GM20431 (cell line): ENCODE measurements around the gene TVP23B.
"Not testable (repeated sequence)": the region's sequence is repeated elsewhere in the genome, so short reads cannot be mapped to it uniquely, and the experiment has no call there.

Source experiments
- in situ Hi-C: fragments of 300-500 bp; cut with MseI, MboI; formaldehyde crosslinking; loops from one replicate; pipeline ENCODE4 v1.15.0; 2020; ENCODE audit warnings: low sequenced_read_pairs; ENCODE audit not compliant: unreplicated experiment

Gene TVP23B

DNA sequence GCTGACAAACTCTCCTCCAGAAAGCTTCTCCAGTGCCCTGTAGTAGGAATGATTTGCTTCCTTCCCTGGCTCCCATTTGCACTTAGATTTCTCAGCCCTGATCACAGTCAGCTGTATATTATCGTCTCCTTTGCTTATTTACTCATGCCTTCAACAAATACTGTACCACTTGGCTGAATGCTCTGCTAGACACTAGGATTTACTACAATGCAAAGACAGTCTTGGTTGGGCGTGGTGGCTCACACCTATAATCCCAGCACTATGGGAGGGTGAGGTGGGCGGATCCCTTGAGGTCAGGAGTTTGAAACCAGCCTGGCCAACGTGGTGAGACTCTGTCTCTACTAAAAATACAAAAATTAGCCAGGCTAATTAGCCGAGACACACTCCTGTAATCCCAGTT, 5.9 kb downstream of the TVP23B start:
- in situ Hi-C loops = not testable (repeated sequence)

DNA sequence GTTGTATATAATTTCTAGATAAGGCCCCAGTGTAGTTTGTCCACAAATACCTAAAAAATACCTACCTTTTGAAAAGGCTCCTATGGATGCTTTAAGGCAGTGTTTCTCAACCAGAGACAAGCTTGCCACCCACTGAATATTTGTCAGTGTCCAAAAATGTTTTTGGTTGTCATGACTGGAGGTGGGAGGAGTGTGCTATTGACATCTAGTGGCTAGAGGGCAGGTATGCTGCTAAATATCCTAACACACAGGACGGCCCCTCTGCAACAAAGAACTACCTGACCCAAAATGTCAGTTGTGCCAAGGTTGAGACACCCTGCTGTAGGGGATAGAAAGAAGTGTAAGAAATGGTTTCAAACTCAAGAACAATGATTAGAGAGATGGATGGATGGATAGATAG, 10.4 kb downstream of the TVP23B start:
- in situ Hi-C loops = not testable (repeated sequence)

DNA sequence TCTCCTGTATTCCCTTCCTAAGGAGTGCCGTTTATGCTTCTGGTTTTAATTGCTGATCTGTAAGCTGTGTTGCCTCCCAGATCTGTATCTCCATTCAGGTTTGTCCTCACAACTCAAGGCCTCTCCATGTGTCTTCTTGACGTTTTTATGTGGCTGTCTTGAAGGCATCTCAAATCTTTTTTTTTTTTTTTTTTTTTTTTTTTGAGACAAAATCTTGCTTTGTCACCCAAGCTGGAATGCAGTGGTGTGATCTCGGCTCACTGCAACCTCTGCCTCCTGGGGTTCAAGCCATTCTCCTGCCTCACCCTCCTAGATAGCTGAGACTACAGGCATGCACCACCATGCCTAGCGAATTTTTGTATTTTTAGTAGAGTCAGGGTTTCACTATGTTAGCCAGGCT, 13.9 kb downstream of the TVP23B start:
- in situ Hi-C loops = not testable (repeated sequence)

DNA sequence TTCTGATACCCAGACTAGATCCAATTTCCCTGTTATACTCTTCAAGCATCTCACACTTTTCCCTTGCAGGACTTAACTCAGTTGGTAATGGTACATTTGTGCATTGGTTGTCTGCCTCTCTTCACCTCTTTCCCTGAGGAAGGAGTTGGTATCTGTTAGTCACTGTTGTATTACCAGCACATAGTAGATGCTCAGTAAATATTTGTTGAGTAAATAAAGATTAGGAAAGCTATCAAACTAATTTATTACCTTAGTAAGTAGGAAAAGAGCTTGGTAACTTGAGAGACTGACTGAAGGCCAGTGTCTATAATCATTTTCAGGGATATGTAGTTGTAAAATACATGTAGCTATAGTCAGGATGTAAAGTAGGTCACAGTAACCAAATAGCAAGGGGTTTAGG, 15.9 kb downstream of the TVP23B start:
- in situ Hi-C loops = not testable (repeated sequence)

DNA sequence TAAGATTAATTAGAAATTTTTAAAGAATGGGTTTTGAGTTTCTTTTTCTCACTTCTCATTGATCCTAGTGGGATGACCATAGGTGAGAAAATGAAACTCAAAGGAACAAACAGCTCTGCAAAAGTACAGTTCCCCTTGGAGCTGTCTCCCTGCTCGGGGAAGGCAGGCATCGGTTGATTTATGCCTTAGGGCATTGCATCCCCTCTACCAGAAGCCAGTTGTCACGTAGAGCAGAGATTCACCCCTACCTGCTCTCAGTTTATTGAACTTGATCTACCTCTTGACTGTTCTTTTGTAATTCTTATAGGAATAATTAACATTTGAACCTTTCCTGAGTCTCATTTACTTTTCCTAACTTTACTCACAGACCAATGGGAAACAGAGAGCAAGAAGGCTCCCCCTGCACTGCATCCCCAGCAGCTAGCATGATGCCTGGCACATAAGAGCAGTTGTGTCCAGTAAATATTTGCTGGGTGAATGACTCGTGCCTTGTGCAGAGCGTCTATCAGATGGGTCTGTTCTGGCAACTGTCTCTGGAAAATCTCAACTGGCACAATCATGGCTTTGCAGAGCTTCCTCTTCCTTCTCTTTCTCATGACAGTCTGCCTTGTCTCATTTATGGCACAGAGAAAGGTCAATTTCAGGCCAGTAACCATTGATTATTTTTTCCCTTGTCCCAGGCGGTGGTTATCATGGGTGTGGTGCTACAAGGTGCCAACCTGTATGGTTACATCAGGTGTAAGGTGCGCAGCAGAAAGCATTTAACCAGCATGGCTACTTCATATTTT, 22.7 kb downstream of the TVP23B start:
- in situ Hi-C loops = loop anchor here (25.0 kb wide), 1 partner anchor 134 kb away; no protein-coding TSS in a partner anchor

DNA sequence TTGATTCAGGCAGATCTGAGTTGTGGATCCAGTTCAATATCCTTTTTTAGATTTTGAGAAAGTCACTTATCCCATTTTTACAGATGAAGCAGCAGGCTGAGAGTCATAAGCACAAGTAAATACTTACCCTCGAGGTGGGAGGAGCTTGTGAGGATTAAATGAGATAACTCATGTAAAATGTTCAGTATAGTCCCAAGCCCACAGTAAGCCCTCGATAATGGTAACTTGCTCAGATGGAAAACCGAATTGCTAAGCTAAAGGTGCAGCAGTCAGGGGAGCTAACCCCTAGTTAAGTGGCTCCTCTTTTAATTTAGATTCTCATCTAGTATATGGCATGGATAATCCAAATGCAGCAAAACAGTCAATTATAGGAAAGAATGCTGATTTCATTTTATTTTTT, 34.9 kb downstream of the TVP23B start:
- in situ Hi-C loops = loop anchor here (25.0 kb wide), 1 partner anchor 121 kb away; no protein-coding TSS in a partner anchor

DNA sequence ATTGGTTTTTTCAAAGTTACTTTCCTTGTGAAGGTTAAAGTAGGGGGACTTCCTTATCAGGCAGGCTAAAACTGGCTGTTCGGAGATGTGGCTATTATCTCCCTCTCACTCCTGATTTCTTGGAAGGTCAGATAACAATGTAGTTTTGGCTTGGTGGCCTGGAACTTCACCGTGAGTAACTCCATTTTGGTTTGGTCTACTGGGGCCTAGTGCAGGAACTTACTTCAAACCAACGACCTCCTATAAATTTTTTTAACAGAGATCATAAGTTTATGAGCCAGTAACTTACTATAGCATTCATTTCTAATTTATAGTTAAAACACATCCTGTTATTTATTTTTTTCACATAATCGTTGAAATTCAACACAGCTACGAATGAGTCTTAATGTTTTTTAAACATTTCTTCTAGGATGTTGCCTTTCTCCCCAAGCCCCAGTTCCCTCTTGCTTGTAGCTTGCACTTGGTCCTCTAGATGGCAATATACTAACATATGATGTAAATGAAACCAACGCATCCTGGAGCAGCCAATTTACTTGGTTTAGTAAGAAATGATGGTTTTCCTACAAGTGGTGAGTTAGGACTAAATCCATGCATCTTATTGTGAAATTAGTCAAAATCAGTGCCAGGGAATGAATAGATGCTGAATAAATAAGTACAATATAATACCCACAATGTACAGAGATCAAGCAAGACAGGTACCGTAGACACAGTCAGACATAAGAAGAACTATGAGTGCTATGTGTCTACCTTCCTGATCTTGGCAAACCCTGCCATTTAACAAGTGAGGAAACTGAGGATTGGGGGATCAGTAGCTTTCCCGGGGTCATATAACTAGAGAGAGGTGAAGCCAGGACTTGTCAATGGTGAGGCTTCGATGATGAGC, 35.7 kb downstream of the TVP23B start:
- in situ Hi-C loops = loop anchor here (25.0 kb wide), 1 partner anchor 121 kb away; no protein-coding TSS in a partner anchor

DNA sequence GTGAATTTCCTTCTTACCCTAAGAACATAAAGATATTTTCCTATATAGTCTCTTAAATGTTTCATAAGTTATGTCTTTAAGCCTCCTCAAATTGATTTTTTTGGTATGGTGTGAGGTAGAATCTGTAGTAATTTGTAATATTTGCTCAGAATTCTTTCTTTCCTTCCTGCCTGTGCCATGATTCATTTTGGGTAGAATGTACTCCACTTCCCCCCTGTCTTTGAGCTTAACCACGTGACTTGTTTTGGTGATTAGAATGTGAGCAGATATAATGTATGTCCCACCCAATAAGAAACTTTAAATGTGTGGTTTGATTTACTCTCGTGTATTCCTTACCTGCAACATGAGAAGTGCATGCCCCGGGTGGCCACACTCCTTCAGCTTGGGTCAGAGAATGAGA, 40.4 kb downstream of the TVP23B start:
- in situ Hi-C loops = loop anchor here (25.0 kb wide), 1 partner anchor 116 kb away; no protein-coding TSS in a partner anchor

DNA sequence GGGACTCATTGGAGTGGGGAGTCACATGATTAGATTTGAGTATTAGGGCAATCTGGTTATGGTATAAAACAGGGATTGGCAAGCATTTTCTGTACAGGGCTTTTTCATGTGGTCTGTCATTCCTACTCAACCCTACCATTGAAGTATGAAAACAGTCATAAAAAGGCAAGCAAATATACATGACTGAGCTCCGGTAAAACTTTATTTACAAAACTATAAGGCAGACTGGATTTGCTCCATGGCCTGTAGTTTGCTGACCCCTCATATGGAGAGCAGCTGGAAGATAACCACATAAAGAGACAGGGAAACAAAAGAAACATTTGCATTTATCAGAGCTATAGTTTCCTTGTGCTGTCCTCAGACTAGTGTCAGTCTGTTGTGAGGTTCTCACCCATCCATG, 46.6 kb downstream of the TVP23B start:
- in situ Hi-C loops = not testable (repeated sequence)

DNA sequence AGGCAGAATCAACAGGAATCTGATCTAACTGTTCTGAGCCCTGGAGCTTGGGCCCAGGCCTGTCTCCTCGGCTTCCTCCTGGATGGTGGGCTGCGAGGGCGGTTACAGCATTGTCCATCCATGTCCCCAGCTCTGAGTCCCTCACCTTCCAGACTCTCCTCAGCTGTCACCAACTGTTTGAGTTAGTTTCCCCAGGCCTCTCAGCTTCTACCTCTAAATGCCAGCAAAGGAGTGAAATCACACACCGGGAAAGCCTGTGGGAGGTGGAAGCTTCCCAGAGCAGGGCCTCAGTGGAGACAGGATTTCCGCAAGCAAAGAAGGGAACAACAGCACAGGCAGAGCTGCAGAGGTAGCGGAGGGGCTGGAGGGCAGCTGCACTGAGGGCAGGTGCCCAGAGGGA, 67.5 kb downstream of the TVP23B start:
- in situ Hi-C loops = no loop called here

DNA sequence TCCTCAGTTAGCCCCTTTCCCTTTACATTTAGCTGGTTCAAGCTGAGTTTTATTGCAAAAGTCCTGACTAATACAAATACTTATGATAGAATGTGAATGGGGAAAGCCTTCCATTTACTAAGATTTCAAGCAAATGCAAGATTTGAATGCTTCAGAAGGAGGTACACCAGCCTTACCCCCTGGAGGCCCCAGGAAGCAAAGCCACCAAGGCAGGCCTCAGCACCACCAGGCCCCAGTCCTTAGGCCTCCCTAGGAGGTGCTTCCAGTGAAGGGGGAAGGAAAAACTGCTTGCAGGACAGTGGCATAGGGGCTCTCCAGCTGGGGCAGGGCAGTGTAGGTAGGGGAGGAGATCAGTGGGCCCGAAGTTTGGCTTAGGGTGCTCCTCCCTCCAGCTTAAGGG, 69.7 kb downstream of the TVP23B start:
- in situ Hi-C loops = no loop called here

DNA sequence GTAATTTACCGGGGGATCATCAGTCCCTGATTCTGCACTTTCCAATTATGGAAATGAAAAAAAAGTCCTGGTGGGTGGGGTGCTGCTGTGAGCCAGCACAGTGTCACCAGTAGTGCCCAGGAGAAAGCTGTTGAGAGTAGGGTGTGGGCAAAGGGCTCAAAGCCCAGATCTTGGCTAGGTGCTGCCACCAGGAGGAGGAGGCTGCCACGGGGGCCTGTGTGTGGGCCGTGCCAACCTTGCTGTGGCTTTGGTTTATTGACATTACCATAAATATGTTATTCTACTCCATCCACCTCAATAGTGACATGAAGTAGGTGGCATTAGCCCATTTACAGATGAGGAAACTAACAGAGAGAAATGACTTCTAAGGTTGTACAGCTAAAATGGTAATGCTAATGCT, 70.2 kb downstream of the TVP23B start:
- in situ Hi-C loops = no loop called here

DNA sequence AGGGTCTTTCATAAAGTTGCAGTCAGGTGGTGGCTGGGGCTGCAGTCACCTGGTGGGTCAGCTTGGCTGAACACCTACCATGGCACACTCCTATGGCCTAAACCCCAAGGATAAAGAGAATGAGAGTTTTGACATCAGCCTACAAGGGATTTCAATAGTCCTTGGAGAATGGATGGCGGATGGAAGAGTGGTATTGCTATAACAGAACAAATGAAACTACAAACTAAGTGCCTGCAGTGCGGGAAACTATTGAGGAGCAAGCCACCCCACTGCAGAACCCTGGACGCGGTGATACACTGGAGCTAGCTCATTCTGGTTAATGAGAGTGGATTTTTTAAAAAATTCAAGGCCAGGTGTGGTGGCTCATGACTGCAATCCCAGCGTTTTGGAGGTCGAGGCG, 74.0 kb downstream of the TVP23B start:
- in situ Hi-C loops = no loop called here

DNA sequence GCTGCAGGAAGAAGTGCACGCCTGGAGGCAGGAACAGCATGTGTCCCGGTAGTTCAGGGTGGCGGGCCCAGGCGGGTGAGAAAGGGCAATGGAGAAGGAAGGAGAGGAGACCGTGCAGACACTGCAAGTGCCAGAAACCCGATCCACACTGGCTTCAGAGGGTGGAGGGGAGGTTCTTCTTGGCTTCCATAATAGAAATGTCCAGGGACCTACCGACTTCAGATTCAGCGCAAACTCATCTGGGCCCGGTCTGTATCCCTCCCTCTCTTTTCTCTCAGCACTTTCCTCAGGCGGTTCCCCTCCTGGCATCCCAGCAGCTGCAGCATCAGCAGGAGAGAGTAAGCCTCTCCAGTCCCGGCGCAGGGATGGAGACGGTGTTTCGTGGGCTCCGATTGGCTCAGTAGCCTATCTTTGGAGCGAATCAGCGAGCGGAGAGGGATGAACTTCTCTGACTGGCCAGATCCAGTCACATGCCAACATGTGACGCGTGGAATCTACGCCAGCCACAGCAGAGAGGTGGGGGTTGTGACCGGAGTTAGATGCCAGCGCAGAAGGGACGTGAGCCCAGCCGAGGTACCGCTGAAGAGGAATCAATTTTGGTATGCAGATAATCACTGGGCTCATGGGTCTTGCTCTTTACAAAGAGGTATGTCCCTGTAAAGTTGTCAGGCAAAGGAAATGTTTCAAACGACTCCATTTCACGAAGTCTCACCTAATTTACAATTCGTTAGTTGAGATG, 75.0 kb downstream of the TVP23B start:
- in situ Hi-C loops = no loop called here
